Prostate gland (tissue), 2 donors: ENCODE measurements around the gene NOC2L. TPM values are rescaled to one million over a fixed set of nuclear protein-coding genes. Genes with fewer than 3 reads are reported as not detected.

Source experiments
- DNase-seq: peaks from one replicate; pipeline ENCODE4 v3.0.0-alpha.2; 2019; ENCODE audit warnings: low spot score
- H3K27ac ChIP-seq, 2 donors: fragments of 200-600 bp; sonication (generic); 2 replicates each; pipeline ENCODE4 v1.5.1; 2017 to 2019
- H3K27me3 ChIP-seq: fragments of 200-600 bp; sonication (generic); replicated peaks from 2 replicates; pipeline ENCODE4 v1.5.1; 2019; ENCODE audit not compliant: insufficient read depth
- H3K36me3 ChIP-seq, 2 donors: fragments of 200-600 bp; sonication (generic); 1 replicate in 1 of 2; 2 replicates in 1 of 2; pipeline versions ENCODE4 v1.5.1 to v1.8.1; 2017 to 2019
- H3K4me1 ChIP-seq: fragments of 200-600 bp; sonication (generic); replicated peaks from 2 replicates; pipeline ENCODE4 v1.5.1; 2019
- H3K4me3 ChIP-seq, 2 donors: fragments of 200-600 bp; sonication (generic); 2 replicates each; pipeline ENCODE4 v1.5.1; 2017 to 2019
- H3K9me3 ChIP-seq: fragments of 200-600 bp; sonication (generic); 2 replicates; pipeline ENCODE4 v1.5.1; 2017
- CTCF ChIP-seq, 4 experiments: fragments of 200-600 bp in 2 of 4; fragments of 450-650 bp in 2 of 4; sonication (generic) in 2 of 4; IDR thresholded peaks; 1 replicate in 3 of 4; 2 replicates in 1 of 4; pipeline ENCODE4 v1.5.1; 2016 to 2019; ENCODE audit warnings: antibody characterized with exemption in 4 of 4, mild to moderate bottlenecking in 2 of 4, moderate library complexity in 2 of 4
- POLR2A ChIP-seq: fragments of 450-650 bp; IDR thresholded peaks from one replicate; pipeline ENCODE4 v1.6.1; 2016; ENCODE audit warnings: antibody characterized with exemption, mild to moderate bottlenecking
- POLR2AphosphoS5 ChIP-seq: sonication (generic); formaldehyde crosslinking; IDR thresholded peaks from one replicate; pipeline ENCODE4 v1.6.1; 2017; ENCODE audit warnings: antibody characterized with exemption
- WGBS: methylation state at CpG from one replicate; pipeline ENCODE4 v1.1.5; 2018; 5-methylcytosine and 5-hydroxymethylcytosine counted together
- intact Hi-C: fragments of 100-400 bp; cut with DNase I; formaldehyde crosslinking; loops from one replicate; pipeline ENCODE4 v1.14.2; 2022
- total RNA-seq, 2 donors: library from RNA; depleted of rRNA; stranded (reverse); fragments of >200 nt; gene quantifications; one replicate each; pipeline ENCODE4 v1.1.0, GENCODE V29; 2016

The NOC2L gene
- total RNA-seq, 2 donors from 2014 or later, result 43.2 to 65.5 TPM

- peaks cover 2% of the 10 kb centered on the region for H3K4me1 ChIP-seq
- intact Hi-C loops, result no loop called here
- no peak overlapping the region for H3K4me3 ChIP-seq
- no peak for DNase-seq
- 91% methylated on average over 11 of the region's 11 CpGs for whole genome bisulfite sequencing
- TF ChIP-seq POLR2A (no peak), POLR2AphosphoS5 (no peak), CTCF (IDR thresholded peaks at IDR 0.05) (no peak)
- H3K27me3 ChIP-seq, result no peaks in the 10 kb centered on the region
- H3K36me3 ChIP-seq, result no peaks in the 10 kb centered on the region
- H3K27ac ChIP-seq, result no peak overlapping the region
- no peaks in the 10 kb centered on the region for H3K9me3 ChIP-seq
Observed at GRCh38 chr1:974293-974640, 15.2 kb upstream of the NOC2L start.

GRCh38 chr1:973459-974292 is 14.6 kb upstream of the NOC2L start:
- DNase-seq, result no peak
- no peaks in the 10 kb centered on the region for H3K36me3 ChIP-seq
- no peaks in the 10 kb centered on the region for H3K9me3 ChIP-seq
- 87% methylated on average over 28 of the region's 28 CpGs for WGBS
- peaks cover 2% of the 10 kb centered on the region for H3K4me1 ChIP-seq
- H3K4me3 ChIP-seq, result no peak overlapping the region
- TF ChIP-seq POLR2A, result no peak
- no peak for TF ChIP-seq CTCF (IDR thresholded peaks at IDR 0.05)
- TF ChIP-seq POLR2AphosphoS5, result no peak
- H3K27ac ChIP-seq, result no peak overlapping the region
- no peaks in the 10 kb centered on the region for H3K27me3 ChIP-seq
- intact Hi-C loops, result no loop called here

- Histone ChIP-seq H3K36me3 (no peaks in the 10 kb centered on the region), H3K4me3 (no peak overlapping the region), H3K4me1 (peaks cover 2% of the 10 kb centered on the region), H3K27ac (no peak overlapping the region), H3K9me3 (no peaks in the 10 kb centered on the region), H3K27me3 (no peaks in the 10 kb centered on the region)
- TF ChIP-seq POLR2A (no peak), POLR2AphosphoS5 (no peak), CTCF (IDR thresholded peaks at IDR 0.05) (no peak)
- no peak for DNase-seq
- WGBS, result 86% methylated on average over 28 of the region's 28 CpGs
- intact Hi-C loops, result no loop called here
Observed at GRCh38 chr1:972726-973458, 13.8 kb upstream of the NOC2L start.

- H3K27ac ChIP-seq, result no peak overlapping the region
- intact Hi-C loops, result no loop called here
Observed at GRCh38 chr1:971751-972506, 12.9 kb upstream of the NOC2L start.

More at GRCh38 chr1:971751-972506, 12.9 kb upstream of the NOC2L start:
- DNase-seq, result no peak
- H3K4me1 ChIP-seq, result peaks cover 4% of the 10 kb centered on the region
- no peaks in the 10 kb centered on the region for H3K36me3 ChIP-seq
- TF ChIP-seq POLR2AphosphoS5 (no peak), CTCF (IDR thresholded peaks at IDR 0.05) (no peak), POLR2A (no peak)
- H3K27me3 ChIP-seq, result no peaks in the 10 kb centered on the region
- H3K4me3 ChIP-seq, result no peak overlapping the region
- no peaks in the 10 kb centered on the region for H3K9me3 ChIP-seq
- WGBS, result 83% methylated on average over 30 of the region's 34 CpGs
